Activated CD4-positive, alpha-beta memory T cell treated with anti-CD3 and anti-CD28 coated beads for 36 hours (primary cell): ENCODE results near the gene HTRA3. TPM values are rescaled to one million over a fixed set of nuclear protein-coding genes. Genes with fewer than 3 reads are reported as not detected.
A peak's percentile ranks its signal among the peaks of the same experiment; 100 is the strongest.

Experiments
- CTCF ChIA-PET: fragments of 350-600 bp; sonication (Branson Sonifier 250); formaldehyde crosslinking; loops from one replicate; lab custom pipeline; 2021; ENCODE audit warnings: antibody characterized with exemption, inconsistent platforms; lab: Charles Lee
- POLR2A ChIA-PET: fragments of 350-600 bp; sonication (Branson Sonifier 250); formaldehyde crosslinking; loops from one replicate; lab custom pipeline; 2021; ENCODE audit warnings: antibody characterized with exemption; lab: Charles Lee
- DNase-seq: peaks from one replicate; pipeline ENCODE4 v3.0.0-alpha.2; 2020
- H3K27ac Mint-ChIP-seq: one replicate; pipeline ENCODE4 v1.8.0; 2021; ENCODE audit warnings: mixed read lengths
- H3K27me3 Mint-ChIP-seq: one replicate; pipeline ENCODE4 v1.8.0; 2021; ENCODE audit warnings: mixed read lengths
- H3K36me3 Mint-ChIP-seq: one replicate; pipeline ENCODE4 v1.8.0; 2021; ENCODE audit warnings: mixed read lengths
- H3K4me1 Mint-ChIP-seq: one replicate; pipeline ENCODE4 v1.8.0; 2021; ENCODE audit warnings: low read depth, mixed read lengths
- H3K4me3 Mint-ChIP-seq: one replicate; pipeline ENCODE4 v1.8.0; 2021; ENCODE audit warnings: mild to moderate bottlenecking, mixed read lengths
- H3K9me3 Mint-ChIP-seq: one replicate; pipeline ENCODE4 v1.8.0; 2021; ENCODE audit warnings: mixed read lengths
- intact Hi-C: fragments of 100-400 bp; cut with micrococcal nuclease; formaldehyde crosslinking; loops from one replicate; pipeline ENCODE4 v1.15.1; 2023
- total RNA-seq, 2 experiments: library from RNA; stranded (reverse); gene quantifications; one replicate each; pipeline ENCODE4 v1.2.3, GENCODE V29; 2021

Gene HTRA3
- total RNA-seq, 2 experiments from 2014 or later = not detected

DNA sequence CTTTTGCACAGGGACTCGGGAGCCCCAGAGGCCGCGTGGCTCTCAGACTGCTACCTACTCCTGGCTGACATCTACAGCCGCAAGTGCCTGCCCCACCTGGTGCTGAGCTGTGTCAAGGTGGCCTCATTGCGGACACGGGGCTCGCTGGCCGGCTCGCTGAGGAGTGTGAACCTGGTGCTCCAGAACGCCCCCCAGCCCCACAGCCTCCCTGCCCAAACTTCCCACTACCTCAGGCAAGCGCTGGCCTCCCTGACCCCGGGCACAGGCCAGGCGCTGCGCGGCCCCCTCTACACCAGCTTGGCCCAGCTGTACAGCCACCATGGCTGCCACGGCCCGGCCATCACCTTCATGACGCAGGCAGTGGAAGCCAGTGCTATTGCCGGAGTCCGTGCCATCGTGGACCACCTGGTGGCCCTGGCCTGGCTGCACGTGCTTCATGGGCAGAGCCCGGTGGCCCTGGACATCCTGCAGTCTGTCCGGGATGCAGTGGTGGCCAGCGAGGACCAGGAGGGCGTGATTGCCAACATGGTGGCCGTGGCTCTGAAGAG lies 41.7 kb upstream of the HTRA3 start:
- CTCF ChIA-PET = interaction anchor here (0.6 to 2.7 kb wide), 3 partner anchors 15 to 1157 kb away, joined by 3 to 11 read pairs (median 6); no protein-coding TSS in a partner anchor
- no peak overlapping the region for H3K4me3 Mint-ChIP-seq
- H3K4me1 Mint-ChIP-seq = peaks cover 25% of the 10 kb centered on the region

DNA sequence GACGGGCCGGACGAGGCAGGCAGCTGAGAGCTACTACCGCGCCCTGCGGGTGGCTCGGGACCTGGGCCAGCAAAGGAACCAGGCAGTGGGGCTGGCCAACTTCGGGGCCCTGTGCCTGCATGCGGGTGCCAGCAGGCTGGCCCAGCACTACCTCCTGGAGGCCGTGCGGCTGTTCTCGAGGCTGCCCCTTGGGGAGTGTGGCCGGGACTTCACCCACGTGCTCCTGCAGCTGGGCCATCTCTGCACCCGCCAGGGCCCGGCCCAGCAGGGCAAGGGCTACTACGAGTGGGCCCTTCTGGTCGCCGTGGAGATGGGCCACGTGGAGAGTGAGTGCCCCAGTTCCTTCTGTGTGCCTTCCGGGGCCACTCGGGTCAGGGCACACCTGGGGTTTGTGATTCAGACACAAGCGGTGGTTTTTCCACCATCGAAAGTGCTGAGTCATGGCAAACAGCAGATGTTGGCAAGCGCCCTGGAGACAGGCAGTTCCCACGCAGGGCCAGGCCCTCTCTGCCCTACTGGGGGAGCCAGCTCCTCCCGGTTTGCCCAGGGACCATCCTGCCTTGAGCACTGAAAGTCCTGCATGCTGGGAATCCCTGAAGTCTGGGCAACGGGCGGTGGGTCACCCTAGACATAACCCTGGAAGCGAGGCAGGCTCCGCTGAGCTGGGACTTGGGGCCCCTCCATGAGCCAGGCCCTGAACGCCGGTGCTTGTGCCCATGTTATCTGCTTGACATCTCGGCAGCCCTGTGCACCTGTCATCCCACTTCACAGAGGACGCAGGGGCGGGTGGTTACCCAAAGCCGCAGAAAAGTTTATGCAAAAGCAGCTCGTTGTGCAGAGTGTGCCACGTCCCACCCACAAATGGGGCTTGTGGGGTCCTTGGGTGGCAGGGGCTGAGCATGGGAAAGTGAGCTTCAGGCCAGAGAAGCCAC lies 41.0 kb upstream of the HTRA3 start:
- CTCF ChIA-PET = interaction anchor here (0.5 to 2.7 kb wide), 5 partner anchors 10 to 210 kb away, joined by 3 to 11 read pairs (median 3); no protein-coding TSS in a partner anchor
- peak; percentile 94 for DNase-seq
- no peaks in the 10 kb centered on the region for H3K9me3 Mint-ChIP-seq
- intact Hi-C loops = loop anchor here (1.0 to 2.0 kb wide), 3 partner anchors 29 to 190 kb away; partner anchors contain the start of genes ABLIM2 and SH3TC1
- no peak overlapping the region for H3K4me3 Mint-ChIP-seq
- H3K36me3 Mint-ChIP-seq = peaks cover 20% of the 10 kb centered on the region
- H3K27ac Mint-ChIP-seq = peak overlapping the region; percentile 66
- H3K27me3 Mint-ChIP-seq = no peaks in the 10 kb centered on the region
- H3K4me1 Mint-ChIP-seq = peaks cover 25% of the 10 kb centered on the region
- POLR2A ChIA-PET = interaction anchor here (0.7 to 1.3 kb wide), 4 partner anchors 10 to 200 kb away, joined by 3 to 7 read pairs (median 4); partner anchors contain the start of gene SH3TC1

More for the DNA sequence above, 41.7 kb upstream of the HTRA3 start:
- POLR2A ChIA-PET = interaction anchor here (0.7 to 0.8 kb wide), 3 partner anchors 10 to 192 kb away, joined by 3 to 5 read pairs (median 3); no protein-coding TSS in a partner anchor
- Mint-ChIP-seq H3K36me3 (peaks cover 20% of the 10 kb centered on the region), H3K9me3 (no peaks in the 10 kb centered on the region), H3K27ac (no peak overlapping the region), H3K27me3 (no peaks in the 10 kb centered on the region)
- intact Hi-C loops = loop anchor here (1.0 to 2.0 kb wide), 3 partner anchors 29 to 191 kb away; partner anchors contain the start of genes ABLIM2 and SH3TC1
- no peak for DNase-seq

DNA sequence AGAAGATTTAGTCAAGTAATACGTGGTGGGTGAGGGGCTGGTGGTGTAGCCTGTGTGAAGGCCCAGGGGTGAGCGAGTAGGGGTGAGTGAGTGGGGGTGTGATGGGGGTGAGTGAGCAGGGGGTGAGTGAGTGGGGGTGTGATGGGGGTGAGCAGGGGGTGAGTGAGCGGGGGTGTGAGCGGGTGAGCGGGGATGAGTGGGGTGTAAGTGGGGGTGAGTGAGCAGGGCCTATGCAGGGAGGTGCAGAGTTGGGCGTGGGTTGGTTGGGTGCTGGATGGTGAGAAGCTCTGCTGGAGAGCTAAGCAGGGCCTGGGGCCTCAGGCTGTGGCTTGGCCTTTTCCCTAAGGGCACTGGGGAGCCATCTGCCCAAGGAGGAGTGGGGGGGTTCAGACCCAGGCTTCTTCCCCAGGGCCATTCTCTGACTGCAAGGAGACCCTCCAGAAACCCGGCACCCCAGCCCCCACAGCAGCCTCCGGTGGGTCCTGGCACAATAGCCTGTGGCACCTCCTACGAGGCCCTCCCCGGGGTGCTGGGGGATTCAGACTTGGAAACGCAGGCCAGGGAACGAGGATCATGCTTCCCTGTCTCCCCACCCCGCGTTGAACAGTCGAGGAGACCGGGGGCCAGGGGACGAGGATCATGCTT lies 40.1 kb upstream of the HTRA3 start:
- Mint-ChIP-seq H3K36me3 (peaks cover 12% of the 10 kb centered on the region), H3K4me3 (no peak overlapping the region), H3K9me3 (no peaks in the 10 kb centered on the region), H3K27me3 (no peaks in the 10 kb centered on the region), H3K4me1 (peaks cover 24% of the 10 kb centered on the region), H3K27ac (no peak overlapping the region)
- CTCF ChIA-PET = interaction anchor here (0.5 to 2.7 kb wide), 4 partner anchors 13 to 209 kb away, joined by 3 to 11 read pairs (median 4); no protein-coding TSS in a partner anchor
- intact Hi-C loops = loop anchor here (2.0 kb wide), 2 partner anchors 71 to 189 kb away; partner anchors contain the start of gene ABLIM2
- DNase-seq = no peak
- POLR2A ChIA-PET = interaction anchor here (1.3 kb wide), 2 partner anchors 30 to 199 kb away, joined by 3 to 7 read pairs; partner anchors contain the start of gene SH3TC1

GRCh38 chr4:8230033-8230432 lies 39.5 kb upstream of the HTRA3 start:
- ChIA-PET POLR2A (interaction anchor here (0.6 kb wide), 1 partner anchor 67 kb away, joined by 3 read pairs; no protein-coding TSS in a partner anchor), CTCF (interaction anchor here (0.9 kb wide), 1 partner anchor 175 kb away, joined by 3 read pairs; no protein-coding TSS in a partner anchor)
- DNase-seq = no peak
- Mint-ChIP-seq H3K36me3 (peaks cover 8% of the 10 kb centered on the region), H3K4me1 (peaks cover 19% of the 10 kb centered on the region), H3K27me3 (no peaks in the 10 kb centered on the region), H3K27ac (no peak overlapping the region), H3K9me3 (no peaks in the 10 kb centered on the region), H3K4me3 (no peak overlapping the region)
- intact Hi-C loops = no loop called here

GRCh38 chr4:8230891-8231290 lies 38.7 kb upstream of the HTRA3 start:
- intact Hi-C loops = no loop called here
- Mint-ChIP-seq H3K27ac (no peak overlapping the region), H3K9me3 (no peaks in the 10 kb centered on the region), H3K27me3 (no peaks in the 10 kb centered on the region), H3K4me1 (peaks cover 19% of the 10 kb centered on the region), H3K36me3 (peaks cover 7% of the 10 kb centered on the region), H3K4me3 (no peak overlapping the region)
- ChIA-PET POLR2A (no interaction called here), CTCF (interaction anchor here (0.9 kb wide), 1 partner anchor 12 kb away, joined by 4 read pairs; no protein-coding TSS in a partner anchor)
- DNase-seq = no peak

DNA sequence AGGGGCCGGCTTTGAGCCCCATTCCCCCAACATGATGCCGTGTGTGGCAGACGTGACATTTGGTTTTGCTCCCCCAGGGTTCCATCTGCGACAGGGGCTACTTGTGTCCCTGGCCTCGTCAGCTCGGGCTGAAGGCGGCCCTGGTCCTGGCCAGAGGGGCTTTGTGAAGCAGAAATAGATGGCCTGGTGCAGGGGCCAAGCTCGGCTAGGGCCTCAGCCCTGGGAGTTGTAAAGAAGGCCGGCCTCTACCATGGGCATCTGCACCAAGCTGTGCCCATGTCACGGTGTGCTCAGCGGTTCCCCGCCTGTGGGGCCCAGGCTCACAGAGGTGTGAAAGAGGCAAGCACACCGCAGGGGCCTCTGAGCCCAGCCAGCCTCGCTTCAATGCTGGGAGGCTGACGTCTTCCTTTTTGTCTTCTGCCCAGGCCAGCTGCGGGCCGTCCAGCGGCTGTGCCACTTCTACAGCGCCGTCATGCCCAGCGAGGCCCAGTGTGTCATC lies 38.0 kb upstream of the HTRA3 start:
- Mint-ChIP-seq H3K36me3 (peaks cover 4% of the 10 kb centered on the region), H3K4me3 (no peak overlapping the region), H3K4me1 (peaks cover 17% of the 10 kb centered on the region), H3K27me3 (no peaks in the 10 kb centered on the region), H3K9me3 (no peaks in the 10 kb centered on the region), H3K27ac (no peak overlapping the region)
- ChIA-PET CTCF (interaction anchor here (0.9 kb wide), 1 partner anchor 11 kb away, joined by 4 read pairs; no protein-coding TSS in a partner anchor), POLR2A (no interaction called here)
- intact Hi-C loops = no loop called here
- no peak for DNase-seq

DNA sequence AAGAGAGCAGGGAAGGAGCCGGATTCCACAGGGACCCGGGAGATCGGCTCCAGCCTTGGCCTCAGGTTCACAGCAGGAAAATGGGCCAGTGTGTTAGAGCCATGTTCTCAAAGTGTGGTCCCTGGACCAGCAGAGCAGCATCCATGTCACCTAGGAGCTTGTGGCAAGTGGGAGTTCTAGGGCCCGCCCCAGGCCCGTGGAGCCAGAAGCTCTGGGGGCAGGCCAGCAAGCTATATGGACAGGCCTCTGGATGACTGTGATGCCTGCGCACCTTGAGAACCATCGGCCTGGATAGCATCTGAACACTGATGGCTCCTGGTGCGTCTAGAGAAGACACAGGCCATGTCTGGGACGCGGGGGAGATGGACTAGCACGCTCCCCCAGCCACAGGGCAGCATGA lies 36.8 kb upstream of the HTRA3 start:
- Mint-ChIP-seq H3K9me3 (no peaks in the 10 kb centered on the region), H3K4me3 (no peak overlapping the region), H3K36me3 (peaks cover 2% of the 10 kb centered on the region), H3K4me1 (peaks cover 16% of the 10 kb centered on the region), H3K27me3 (no peaks in the 10 kb centered on the region), H3K27ac (no peak overlapping the region)
- no peak for DNase-seq
- ChIA-PET CTCF (no interaction called here), POLR2A (no interaction called here)
- intact Hi-C loops = no loop called here

- Mint-ChIP-seq H3K4me1 (peaks cover 10% of the 10 kb centered on the region), H3K36me3 (peaks cover 2% of the 10 kb centered on the region), H3K4me3 (no peak overlapping the region), H3K27ac (no peak overlapping the region), H3K9me3 (no peaks in the 10 kb centered on the region), H3K27me3 (no peaks in the 10 kb centered on the region)
- POLR2A ChIA-PET = no interaction called here
- DNase-seq = no peak
- CTCF ChIA-PET = no interaction called here
- intact Hi-C loops = no loop called here
Measured at GRCh38 chr4:8233672-8234484, 35.7 kb upstream of the HTRA3 start.

DNA sequence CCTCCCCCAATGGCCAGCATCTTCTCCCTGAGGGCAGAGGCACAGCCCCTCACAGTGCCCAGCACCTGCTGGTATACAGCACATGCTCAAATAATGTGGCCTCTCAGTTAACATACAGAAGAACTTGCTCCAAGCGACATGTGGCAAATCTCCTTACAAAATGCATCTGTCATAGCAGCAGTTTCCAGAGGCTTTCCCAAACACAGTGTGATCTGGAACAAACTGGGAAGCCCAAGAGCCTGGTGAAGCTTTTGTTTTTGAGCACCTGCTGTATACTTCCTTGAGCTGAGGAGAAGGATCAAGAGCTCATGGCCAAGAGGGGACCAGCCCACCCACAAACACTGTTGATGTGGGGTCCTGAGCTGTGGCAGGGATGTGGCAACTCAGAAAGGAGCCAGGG lies 34.8 kb upstream of the HTRA3 start:
- POLR2A ChIA-PET = no interaction called here
- Mint-ChIP-seq H3K4me3 (no peak overlapping the region), H3K9me3 (no peaks in the 10 kb centered on the region), H3K36me3 (peaks cover 4% of the 10 kb centered on the region), H3K4me1 (peaks cover 4% of the 10 kb centered on the region), H3K27me3 (no peaks in the 10 kb centered on the region), H3K27ac (no peak overlapping the region)
- DNase-seq = no peak
- CTCF ChIA-PET = interaction anchor here (1.8 kb wide), 1 partner anchor 10 kb away, joined by 4 read pairs; no protein-coding TSS in a partner anchor
- intact Hi-C loops = no loop called here

DNA sequence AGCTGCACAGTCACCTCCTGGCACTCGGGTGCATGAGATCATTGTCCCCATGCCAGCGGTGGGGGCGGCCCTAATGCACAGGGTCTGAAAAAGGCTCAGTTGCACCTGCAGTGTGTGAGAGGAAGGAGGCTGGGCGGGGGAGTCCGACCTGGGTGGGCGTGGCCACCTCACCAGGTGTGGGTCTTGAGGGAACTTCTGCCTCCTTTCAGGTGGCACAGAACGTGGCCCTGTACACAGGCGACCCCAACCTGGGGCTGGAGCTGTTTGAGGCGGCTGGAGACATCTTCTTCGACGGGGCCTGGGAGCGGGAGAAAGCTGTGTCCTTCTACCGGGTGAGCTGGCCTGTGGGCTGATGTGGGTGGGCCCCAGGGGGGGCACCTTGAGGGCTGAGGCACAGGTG lies 34.3 kb upstream of the HTRA3 start:
- peaks cover 4% of the 10 kb centered on the region for H3K36me3 Mint-ChIP-seq
- DNase-seq = no peak
- H3K4me3 Mint-ChIP-seq = no peak overlapping the region
- intact Hi-C loops = no loop called here
- H3K27me3 Mint-ChIP-seq = no peaks in the 10 kb centered on the region
- peaks cover 4% of the 10 kb centered on the region for H3K4me1 Mint-ChIP-seq
- no peak overlapping the region for H3K27ac Mint-ChIP-seq
- no peaks in the 10 kb centered on the region for H3K9me3 Mint-ChIP-seq
- ChIA-PET CTCF (interaction anchor here (1.3 to 1.8 kb wide), 2 partner anchors 10 to 36 kb away, joined by 3 to 4 read pairs; partner anchors contain the start of gene SH3TC1), POLR2A (no interaction called here)
